Coronary artery (tissue), 2 donors: ENCODE results near the gene TENT4A.

Experiments used
- DNase-seq: peaks from one replicate; pipeline ENCODE4 v3.0.0-alpha.2; 2017; ENCODE audit warnings: low spot score
- H3K27ac ChIP-seq, 2 donors: fragments of 200-600 bp; sonication (generic); one replicate each; pipeline ENCODE4 v1.5.1; 2016 to 2019
- H3K4me3 ChIP-seq: fragments of 200-600 bp; sonication (generic); 2 replicates; pipeline ENCODE4 v1.5.1; 2016; ENCODE audit warnings: mild to moderate bottlenecking, moderate library complexity
- TF ChIP-seq, protein P1 (sequence below): fragments of 200-600 bp; sonication (generic); IDR thresholded peaks from one replicate; pipeline ENCODE4 v1.5.1; 2019; ENCODE audit warnings: antibody characterized with exemption

The TENT4A gene

DNA sequence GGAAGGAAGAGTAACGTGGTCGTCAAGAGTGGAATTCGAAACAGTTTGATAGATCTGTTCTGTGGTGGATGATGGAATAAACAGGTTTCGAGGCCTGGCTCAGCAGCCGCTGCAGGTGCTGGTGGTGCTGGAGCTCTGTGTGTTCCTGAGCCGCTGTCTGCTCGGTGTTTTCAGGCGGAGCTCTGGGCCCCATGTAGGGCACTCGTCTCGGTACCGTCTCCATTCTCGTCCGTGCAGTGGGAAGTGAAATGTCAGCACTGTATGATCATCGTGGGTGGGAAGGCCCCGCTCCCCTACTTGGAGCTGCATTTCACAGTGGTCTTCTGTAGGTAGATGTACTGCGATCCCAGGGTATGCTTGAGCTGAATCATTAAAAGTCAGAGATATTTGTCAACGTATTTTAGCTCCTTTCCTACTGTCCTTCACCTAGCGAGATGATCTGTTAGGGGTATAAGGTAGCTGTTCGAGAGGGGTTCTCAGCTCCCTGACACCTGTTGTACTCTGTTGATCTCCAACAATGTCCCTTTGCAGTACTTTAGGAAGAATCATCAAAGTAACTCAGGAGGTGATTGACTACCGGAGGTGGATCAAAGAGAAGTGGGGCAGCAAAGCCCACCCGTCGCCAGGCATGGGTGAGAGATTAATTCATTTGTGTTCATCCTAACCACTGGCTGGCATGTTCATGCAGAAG is 35.9 kb downstream of the TENT4A start:
- TF ChIP-seq, protein P1, sequence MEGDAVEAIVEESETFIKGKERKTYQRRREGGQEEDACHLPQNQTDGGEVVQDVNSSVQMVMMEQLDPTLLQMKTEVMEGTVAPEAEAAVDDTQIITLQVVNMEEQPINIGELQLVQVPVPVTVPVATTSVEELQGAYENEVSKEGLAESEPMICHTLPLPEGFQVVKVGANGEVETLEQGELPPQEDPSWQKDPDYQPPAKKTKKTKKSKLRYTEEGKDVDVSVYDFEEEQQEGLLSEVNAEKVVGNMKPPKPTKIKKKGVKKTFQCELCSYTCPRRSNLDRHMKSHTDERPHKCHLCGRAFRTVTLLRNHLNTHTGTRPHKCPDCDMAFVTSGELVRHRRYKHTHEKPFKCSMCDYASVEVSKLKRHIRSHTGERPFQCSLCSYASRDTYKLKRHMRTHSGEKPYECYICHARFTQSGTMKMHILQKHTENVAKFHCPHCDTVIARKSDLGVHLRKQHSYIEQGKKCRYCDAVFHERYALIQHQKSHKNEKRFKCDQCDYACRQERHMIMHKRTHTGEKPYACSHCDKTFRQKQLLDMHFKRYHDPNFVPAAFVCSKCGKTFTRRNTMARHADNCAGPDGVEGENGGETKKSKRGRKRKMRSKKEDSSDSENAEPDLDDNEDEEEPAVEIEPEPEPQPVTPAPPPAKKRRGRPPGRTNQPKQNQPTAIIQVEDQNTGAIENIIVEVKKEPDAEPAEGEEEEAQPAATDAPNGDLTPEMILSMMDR: no peak
- no peak overlapping the region for H3K27ac ChIP-seq
- no peak for DNase-seq
- H3K4me3 ChIP-seq: no peak overlapping the region

DNA sequence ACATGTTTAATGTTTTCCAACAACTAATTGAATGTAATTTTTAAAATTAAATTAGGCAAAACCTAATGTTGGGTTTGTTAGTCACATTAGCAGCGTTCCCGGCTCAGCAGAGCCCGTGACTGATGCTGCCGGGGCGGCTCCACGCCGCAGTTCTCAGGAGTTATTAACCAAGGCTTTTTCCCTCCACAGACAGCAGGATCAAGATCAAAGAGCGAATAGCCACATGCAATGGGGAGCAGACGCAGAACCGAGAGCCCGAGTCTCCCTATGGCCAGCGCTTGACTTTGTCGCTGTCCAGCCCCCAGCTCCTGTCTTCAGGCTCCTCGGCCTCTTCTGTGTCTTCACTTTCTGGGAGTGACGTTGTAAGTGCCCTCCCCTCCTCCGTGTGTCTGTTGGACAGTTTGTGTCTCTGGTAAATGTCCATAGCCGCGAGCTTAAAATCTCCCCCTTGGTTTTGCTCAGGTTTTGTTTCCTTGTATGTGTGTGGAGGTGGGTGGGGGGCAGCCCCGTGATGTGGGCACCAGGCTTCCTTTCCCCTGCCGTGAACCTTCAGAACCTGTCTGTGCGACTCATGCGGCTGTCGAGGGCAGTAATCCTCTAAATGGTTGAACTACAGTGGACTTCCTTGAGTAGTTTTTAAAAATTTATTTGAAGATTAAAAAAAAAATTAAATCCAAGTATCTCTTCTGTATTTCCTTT is 37.1 kb downstream of the TENT4A start:
- H3K27ac ChIP-seq: no peak overlapping the region
- DNase-seq: no peak
- TF ChIP-seq, protein P1: no peak
- H3K4me3 ChIP-seq: no peak overlapping the region

DNA sequence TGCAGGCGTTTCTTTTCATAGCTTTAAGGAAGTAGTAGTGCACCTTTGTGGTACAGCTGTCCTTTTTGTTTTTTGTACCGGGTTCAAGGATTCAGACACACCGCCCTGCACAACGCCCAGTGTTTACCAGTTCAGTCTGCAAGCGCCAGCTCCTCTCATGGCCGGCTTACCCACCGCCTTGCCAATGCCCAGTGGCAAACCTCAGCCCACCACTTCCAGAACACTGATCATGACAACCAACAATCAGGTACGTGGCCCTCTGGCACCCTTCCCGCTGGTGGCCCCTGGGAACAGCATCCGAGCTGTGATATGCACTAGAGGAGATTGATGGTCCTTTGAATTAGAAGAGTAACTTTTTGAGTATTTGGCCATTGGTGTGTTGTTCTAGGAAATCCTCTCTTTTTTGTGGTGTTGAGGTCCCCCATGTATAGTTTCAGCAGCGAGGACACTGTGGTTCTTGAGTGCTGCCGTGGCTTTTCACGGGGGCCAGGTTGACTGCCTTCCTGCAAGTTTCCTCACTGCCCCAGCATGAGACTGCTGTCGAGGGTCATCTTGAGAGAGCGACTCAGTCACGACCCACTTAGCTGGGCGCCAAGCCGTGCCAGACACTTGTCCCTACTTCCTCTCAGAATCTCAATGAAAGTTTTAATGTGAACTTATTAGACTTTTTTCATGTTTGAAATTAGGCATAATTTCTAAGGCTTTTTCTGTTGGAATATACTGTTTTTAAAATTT is 37.9 kb downstream of the TENT4A start:
- no peak for DNase-seq
- no peak overlapping the region for H3K4me3 ChIP-seq
- TF ChIP-seq, protein P1: no peak
- H3K27ac ChIP-seq: no peak overlapping the region

DNA sequence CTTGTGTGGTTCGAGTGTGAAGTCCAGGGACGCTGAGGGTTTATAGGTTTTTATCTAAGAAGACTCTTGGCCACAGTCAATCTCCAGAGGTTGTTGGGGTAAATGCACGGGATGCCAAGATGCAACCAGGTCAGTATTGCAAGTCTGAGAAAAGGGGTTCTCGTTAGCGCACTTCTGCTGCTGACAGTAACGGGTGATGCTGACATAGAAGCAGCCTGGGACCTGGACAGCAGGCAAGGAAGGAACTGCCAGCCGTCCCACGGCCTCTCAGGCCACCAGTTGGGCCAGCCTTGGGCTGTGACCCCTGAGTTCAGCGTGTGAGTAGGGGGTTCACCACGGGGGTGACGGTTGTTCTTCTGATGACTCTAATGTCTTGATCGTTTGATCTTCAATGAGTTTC is 39.0 kb downstream of the TENT4A start:
- TF ChIP-seq, protein P1: no peak
- DNase-seq: peak; percentile 52
- no peak overlapping the region for H3K4me3 ChIP-seq
- no peak overlapping the region for H3K27ac ChIP-seq

DNA sequence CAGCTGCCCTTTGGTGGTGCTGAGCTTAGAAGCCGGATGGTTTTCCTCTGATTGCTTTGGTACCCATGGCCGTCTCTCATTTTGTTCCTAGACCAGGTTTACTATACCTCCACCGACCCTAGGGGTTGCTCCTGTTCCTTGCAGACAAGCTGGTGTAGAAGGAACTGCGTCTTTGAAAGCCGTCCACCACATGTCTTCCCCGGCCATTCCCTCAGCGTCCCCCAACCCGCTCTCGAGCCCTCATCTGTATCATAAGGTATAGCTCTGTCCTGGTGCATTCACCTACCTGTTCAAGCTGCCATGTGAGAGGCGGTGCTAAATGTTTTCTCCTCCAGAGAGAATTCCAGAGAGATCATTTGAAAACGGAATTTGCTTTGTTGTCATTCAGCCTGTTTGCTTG is 39.5 kb downstream of the TENT4A start:
- no peak overlapping the region for H3K4me3 ChIP-seq
- no peak overlapping the region for H3K27ac ChIP-seq
- TF ChIP-seq, protein P1: no peak
- no peak for DNase-seq

DNA sequence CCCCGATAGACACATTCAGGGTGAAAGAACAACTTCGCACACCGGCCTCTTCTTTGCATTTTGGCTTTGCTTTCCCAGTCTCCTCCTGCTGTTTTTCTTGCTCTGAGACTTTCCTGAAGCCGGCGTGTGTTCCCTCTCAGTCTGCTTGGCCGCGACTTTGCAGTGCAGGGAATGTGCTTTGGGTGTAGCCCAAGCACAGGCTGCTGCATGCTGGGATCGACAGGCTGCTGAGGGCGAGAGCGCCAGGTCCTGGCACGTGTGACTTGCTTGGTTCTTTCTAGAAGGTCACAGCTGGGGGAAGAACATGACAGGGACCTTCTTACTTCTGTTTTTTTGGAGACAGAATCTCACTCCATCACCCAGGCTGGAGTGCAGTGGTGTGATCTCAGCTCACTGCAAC is 40.6 kb downstream of the TENT4A start:
- no peak for DNase-seq
- Histone ChIP-seq H3K27ac (no peak overlapping the region), H3K4me3 (no peak overlapping the region)
- TF ChIP-seq, protein P1: no peak
